ENCODE results near the gene ARVCF. TPM values are rescaled to one million over a fixed set of nuclear protein-coding genes. Genes with fewer than 3 reads are reported as not detected.
A peak's percentile ranks its signal among the peaks of the same experiment; 100 is the strongest.

ARVCF gene
- total and polyA plus RNA-seq, 2 donors (not counting 3 experiments of a cell fraction or from before 2014, with no cell fraction given): 81.3 to 105 TPM

DNA sequence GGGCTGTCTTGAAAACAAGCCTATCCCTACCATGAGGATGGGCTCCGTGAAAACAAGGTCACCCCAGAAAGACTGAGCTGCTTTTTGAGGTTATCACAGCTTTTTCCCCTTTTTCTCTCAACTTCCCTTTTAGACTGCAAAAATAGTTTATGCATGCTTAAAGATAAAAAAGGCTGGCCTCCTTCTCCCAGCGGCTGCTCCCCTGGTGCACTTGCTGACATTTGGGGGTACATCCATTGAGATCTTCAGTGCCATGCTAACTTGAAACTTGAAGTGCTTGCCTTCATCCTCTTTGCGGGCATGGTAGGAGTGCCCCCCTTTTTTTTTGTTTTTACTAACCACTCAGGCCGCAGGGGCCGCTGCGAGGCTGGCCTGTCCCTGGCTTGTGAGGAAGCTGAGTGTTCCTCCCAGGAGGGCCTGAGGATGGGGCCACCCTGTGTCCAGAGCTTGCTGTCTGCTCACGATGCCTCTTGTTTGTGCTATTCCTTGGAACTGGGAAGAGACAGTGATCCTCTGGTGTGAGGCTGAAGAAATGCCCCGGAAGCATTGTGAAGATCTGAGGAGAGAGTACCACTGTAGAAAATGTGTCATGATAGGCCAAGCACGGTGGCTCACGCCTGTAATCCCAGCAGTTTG lies 6.5 kb upstream of the ARVCF start:
- no TSS peak for BruUV-seq (replicated peaks)
- H3K9ac ChIP-seq (replicated peaks; ENCODE audit: extremely low read depth, insufficient read depth, low read length): no peak overlapping the region
- no peaks in the 10 kb centered on the region for H4K20me1 ChIP-seq (replicated peaks; ENCODE audit: control insufficient read depth, extremely low read depth, insufficient read depth, low read length)
- no peak overlapping the region for H3K27ac ChIP-seq (ENCODE audit: insufficient read depth, low read depth, low read length)
- no peak for FAIRE-seq
- DNase-seq (ENCODE audit: low read depth, low spot score): no peak
- CTCF ChIA-PET: interaction anchor here (0.7 to 1.7 kb wide), 4 partner anchors 8 to 51 kb away, joined by 3 to 5 read pairs (median 4); no protein-coding TSS in a partner anchor
- POLR2A ChIA-PET: no interaction called here
- H3K9me3 ChIP-seq (replicated peaks; ENCODE audit: control insufficient read depth, insufficient read depth, low read length): no peaks in the 10 kb centered on the region
- H3K4me2 ChIP-seq (ENCODE audit: insufficient read depth, low read length): no peak overlapping the region
- intact Hi-C loops (cut with micrococcal nuclease) (no loop called here), dilution Hi-C loops (cut with MboI; ENCODE audit: extremely low pct_ligation_motif_present, low sequenced_read_pairs) (no loop called here)
- peaks cover 22% of the 10 kb centered on the region for H3K79me2 ChIP-seq (ENCODE audit: control insufficient read depth, insufficient read depth, low read length)
- no peaks in the 10 kb centered on the region for H3K36me3 ChIP-seq (ENCODE audit: control insufficient read depth in 2 of 2, extremely low read depth in 1 of 2, insufficient read depth in 2 of 2, low read length in 2 of 2)
- no peak overlapping the region for H3K4me3 ChIP-seq (replicated peaks in 1 of 3; ENCODE audit: insufficient read depth in 1 of 3, low read depth in 1 of 3, low read length in 3 of 3)
- no peak for TF ChIP-seq MYC (IDR thresholded peaks at IDR 0.05; ENCODE audit: low read depth, low read length)
- no peaks in the 10 kb centered on the region for H3K27me3 ChIP-seq (ENCODE audit: control insufficient read depth in 2 of 2, insufficient read depth in 2 of 2, low read length in 2 of 2)
- H3K4me1 ChIP-seq (ENCODE audit: control insufficient read depth, extremely low read depth, insufficient read depth, low read length): peaks cover 12% of the 10 kb centered on the region
- H3K9me1 ChIP-seq (replicated peaks; ENCODE audit: control insufficient read depth, extremely low read depth, insufficient read depth, low read length): no peaks in the 10 kb centered on the region
- H2AFZ ChIP-seq (ENCODE audit: low read depth, low read length): no peak overlapping the region

DNA sequence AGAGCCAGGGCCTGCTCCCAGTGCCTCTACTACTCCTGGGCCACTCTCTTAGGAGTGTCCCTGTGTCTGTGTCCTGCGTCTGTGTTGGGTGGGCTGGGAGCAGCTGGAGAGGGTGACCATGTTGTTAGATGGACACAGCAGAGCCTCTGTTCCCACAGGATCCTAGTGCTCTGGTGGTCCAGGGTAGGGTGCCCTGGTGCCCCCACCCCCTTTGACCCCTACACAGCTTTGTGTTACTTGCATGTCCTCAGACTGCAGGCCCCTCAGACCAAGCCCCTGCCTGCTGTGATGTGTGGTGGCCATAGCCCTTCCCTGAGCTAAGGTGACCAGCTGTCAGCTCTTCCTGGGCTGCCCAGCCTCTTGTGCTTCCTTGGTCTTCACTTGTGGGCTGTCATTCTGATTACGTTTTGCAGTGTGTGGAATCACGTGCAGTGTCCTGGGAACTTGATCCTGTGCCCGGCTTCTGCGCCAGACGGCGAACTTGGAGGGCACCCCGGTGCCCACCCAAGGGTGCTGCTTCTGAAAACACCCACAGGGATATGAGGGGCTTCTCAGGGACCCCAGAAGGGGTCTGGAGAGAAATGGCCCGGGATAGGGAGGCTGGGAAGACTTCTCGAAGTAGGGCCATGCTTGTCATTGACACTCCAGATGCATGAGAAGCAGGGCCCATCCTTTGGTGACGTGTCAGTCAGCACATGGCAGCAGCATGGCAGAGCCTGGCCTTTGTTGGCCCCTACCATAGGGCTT lies 5.8 kb upstream of the ARVCF start:
- peaks cover 22% of the 10 kb centered on the region for H3K79me2 ChIP-seq (ENCODE audit: control insufficient read depth, insufficient read depth, low read length)
- peak overlapping the region in 1 of 3 experiments; percentile 6 for H3K4me3 ChIP-seq (replicated peaks in 1 of 3; ENCODE audit: insufficient read depth in 1 of 3, low read depth in 1 of 3, low read length in 3 of 3)
- intact Hi-C loops (cut with micrococcal nuclease): no loop called here
- BruUV-seq (replicated peaks): no TSS peak
- H3K36me3 ChIP-seq (ENCODE audit: control insufficient read depth in 2 of 2, extremely low read depth in 1 of 2, insufficient read depth in 2 of 2, low read length in 2 of 2): no peaks in the 10 kb centered on the region
- TF ChIP-seq EZH2 (IDR thresholded peaks at IDR 0.05; ENCODE audit: borderline replicate concordance, low read depth, low read length, severe bottlenecking) (no peak), POLR2AphosphoS5 (IDR thresholded peaks at IDR 0.05; ENCODE audit: insufficient read depth, low read depth, low read length) (no peak), POLR2A (IDR thresholded peaks at IDR 0.05; ENCODE audit: low read depth, low read length) (no peak), GATA2 (IDR thresholded peaks at IDR 0.05; ENCODE audit: insufficient read depth, insufficient read length, low read depth, low read length) (no peak), JUN (IDR thresholded peaks at IDR 0.05; ENCODE audit: borderline replicate concordance, insufficient read depth, insufficient read length, low read depth) (no peak), MYC (IDR thresholded peaks at IDR 0.05; ENCODE audit: low read depth, low read length) (no peak), FOS (IDR thresholded peaks at IDR 0.05; ENCODE audit: borderline replicate concordance, insufficient read depth, low read length) (no peak)
- TF ChIP-seq, protein P1, sequence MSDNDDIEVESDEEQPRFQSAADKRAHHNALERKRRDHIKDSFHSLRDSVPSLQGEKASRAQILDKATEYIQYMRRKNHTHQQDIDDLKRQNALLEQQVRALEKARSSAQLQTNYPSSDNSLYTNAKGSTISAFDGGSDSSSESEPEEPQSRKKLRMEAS (IDR thresholded peaks at IDR 0.05; ENCODE audit: insufficient read depth, insufficient read length): no peak
- TF ChIP-seq, protein P2, sequence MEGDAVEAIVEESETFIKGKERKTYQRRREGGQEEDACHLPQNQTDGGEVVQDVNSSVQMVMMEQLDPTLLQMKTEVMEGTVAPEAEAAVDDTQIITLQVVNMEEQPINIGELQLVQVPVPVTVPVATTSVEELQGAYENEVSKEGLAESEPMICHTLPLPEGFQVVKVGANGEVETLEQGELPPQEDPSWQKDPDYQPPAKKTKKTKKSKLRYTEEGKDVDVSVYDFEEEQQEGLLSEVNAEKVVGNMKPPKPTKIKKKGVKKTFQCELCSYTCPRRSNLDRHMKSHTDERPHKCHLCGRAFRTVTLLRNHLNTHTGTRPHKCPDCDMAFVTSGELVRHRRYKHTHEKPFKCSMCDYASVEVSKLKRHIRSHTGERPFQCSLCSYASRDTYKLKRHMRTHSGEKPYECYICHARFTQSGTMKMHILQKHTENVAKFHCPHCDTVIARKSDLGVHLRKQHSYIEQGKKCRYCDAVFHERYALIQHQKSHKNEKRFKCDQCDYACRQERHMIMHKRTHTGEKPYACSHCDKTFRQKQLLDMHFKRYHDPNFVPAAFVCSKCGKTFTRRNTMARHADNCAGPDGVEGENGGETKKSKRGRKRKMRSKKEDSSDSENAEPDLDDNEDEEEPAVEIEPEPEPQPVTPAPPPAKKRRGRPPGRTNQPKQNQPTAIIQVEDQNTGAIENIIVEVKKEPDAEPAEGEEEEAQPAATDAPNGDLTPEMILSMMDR (IDR thresholded peaks at IDR 0.05; ENCODE audit: extremely low read depth in 1 of 2, insufficient read depth in 1 of 2, low read depth in 1 of 2, low read length in 2 of 2): no peak
- no peaks in the 10 kb centered on the region for H4K20me1 ChIP-seq (replicated peaks; ENCODE audit: control insufficient read depth, extremely low read depth, insufficient read depth, low read length)
- POLR2A ChIA-PET: no interaction called here
- H3K9ac ChIP-seq (replicated peaks; ENCODE audit: extremely low read depth, insufficient read depth, low read length): no peak overlapping the region
- no peak for FAIRE-seq
- CTCF ChIA-PET: interaction anchor here (1.0 to 2.7 kb wide), 7 partner anchors 9 to 292 kb away, joined by 3 to 10 read pairs (median 4); no protein-coding TSS in a partner anchor
- no peak for DNase-seq (ENCODE audit: low read depth, low spot score)
- H2AFZ ChIP-seq (ENCODE audit: low read depth, low read length): no peak overlapping the region
- no peaks in the 10 kb centered on the region for H3K27me3 ChIP-seq (ENCODE audit: control insufficient read depth in 2 of 2, insufficient read depth in 2 of 2, low read length in 2 of 2)
- H3K27ac ChIP-seq (ENCODE audit: insufficient read depth, low read depth, low read length): no peak overlapping the region
- H3K9me3 ChIP-seq (replicated peaks; ENCODE audit: control insufficient read depth, insufficient read depth, low read length): no peaks in the 10 kb centered on the region
- H3K9me1 ChIP-seq (replicated peaks; ENCODE audit: control insufficient read depth, extremely low read depth, insufficient read depth, low read length): no peaks in the 10 kb centered on the region
- peak overlapping the region; percentile 59 for H3K4me2 ChIP-seq (ENCODE audit: insufficient read depth, low read length)
- dilution Hi-C loops (cut with MboI; ENCODE audit: extremely low pct_ligation_motif_present, low sequenced_read_pairs): no loop called here
- H3K4me1 ChIP-seq (ENCODE audit: control insufficient read depth, extremely low read depth, insufficient read depth, low read length): peaks cover 12% of the 10 kb centered on the region

Data from endothelial cell of umbilical vein (primary cell).